GM19395 (cell line): Measurements from ENCODE around the gene CEACAM4.
"Not testable (repeated sequence)": the region's sequence is repeated elsewhere in the genome, so short reads cannot be mapped to it uniquely, and the experiment has no call there.

ENCODE experiments used
- ATAC-seq: cut with Tn5 transposase; IDR thresholded peaks from one replicate; pipeline ENCODE4 v1.9.1; 2021; ENCODE audit warnings: mild to moderate bottlenecking, moderate library complexity; ENCODE audit not compliant: unreplicated experiment

The CEACAM4 gene

DNA sequence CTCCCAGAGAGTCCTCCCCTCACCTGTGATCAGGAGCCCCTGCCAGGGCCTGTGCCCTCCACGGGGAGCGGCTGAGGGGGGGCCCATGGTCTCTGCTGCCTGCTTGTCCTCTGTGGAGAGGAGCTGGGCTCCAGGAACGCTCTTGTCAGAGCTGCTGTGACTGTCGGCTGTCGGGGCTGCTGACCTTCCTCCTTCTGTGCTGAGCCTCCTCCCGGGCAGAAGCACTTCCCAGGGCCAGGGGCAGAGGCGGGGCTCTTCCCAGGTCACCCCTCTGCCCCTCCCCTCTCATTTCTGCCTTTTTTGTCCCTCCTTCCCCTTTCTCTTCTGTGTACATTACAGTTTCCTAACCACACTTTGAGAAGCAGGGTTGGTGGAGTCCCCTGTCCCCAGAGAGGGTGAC lies at the start of gene CEACAM4:
Gene CEACAM4, minus strand, starts transcription at position 198 of the 400 bp plus-strand sequence. Its CDS starts 111 bp downstream, at position 87.
- no peak for ATAC-seq

DNA sequence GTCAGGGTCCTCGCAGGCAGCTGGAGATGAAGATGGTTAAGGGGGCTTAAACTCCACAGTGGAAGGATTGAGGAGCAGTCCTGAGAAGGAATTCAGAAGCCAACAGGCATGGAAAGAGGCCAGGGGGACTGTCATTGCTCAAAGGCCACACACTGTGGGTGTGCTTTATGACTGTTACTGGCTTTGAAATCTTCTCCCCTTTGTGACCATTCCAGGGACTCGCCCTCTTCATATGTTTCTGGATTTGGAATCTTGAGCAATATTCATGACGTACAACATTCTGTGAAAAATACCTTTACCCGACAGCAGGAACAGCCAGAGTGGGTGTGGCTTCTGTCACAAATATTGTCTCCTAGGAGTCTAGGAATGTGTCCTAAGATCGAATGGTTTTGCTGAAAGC lies 44.6 kb upstream of the CEACAM4 start:
- no peak for ATAC-seq

DNA sequence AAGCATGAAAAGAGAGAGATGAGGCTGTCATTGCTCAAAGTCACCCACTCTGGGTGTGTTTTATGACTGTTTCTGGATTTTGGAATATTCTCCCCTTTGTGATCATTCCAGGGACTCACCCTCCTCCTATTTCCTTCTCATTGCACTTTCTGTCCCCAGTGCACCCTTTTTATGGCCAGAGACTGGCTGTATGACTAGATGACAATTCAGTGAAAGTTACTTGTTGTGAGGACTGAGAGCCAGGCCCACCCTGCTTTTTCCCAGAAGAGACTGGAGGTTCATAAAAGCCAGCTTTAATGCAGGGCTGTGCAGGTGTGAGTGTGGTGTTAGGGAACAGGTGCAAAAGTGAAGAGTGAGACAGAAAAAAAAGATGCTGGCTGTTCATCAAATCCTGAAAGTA lies 43.9 kb upstream of the CEACAM4 start:
- ATAC-seq, result no peak

DNA sequence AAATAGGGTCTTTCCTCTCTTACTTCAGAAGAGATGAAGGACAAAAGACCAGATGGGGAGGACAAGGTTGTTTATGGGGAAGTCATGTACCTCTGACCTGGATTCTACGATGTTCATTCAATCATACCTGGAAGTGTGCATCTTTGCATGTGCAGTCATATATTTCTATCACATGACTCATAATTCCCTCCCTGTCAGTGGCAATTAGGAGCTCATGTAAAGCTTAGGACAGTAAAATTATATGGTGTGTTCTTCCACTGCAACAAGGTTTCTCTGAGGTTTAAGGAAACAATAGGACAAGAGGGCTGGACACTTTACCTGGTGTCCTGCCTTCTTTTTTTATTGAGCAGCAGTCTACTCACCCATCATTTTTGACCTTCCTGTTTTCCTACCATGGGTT lies 41.4 kb upstream of the CEACAM4 start:
- no peak for ATAC-seq

DNA sequence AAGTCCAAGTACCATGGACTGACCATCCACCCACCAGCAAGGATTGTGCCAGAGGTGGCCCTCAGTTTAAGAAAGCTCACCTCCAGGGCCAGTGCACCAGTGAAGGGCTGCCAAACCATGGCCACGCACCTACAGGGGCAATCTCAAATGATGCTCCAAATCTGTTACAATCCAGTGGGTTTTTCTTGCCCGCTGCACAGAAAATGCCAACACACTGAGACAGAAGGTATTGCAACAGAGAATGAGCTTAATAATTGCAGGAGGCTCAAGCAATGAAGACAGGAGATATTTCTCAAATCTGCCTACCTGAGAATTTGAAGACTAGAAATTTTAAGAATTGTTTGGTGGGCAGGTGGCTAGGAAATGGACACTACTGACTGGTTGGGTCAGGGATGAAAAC lies 39.2 kb upstream of the CEACAM4 start:
- no peak for ATAC-seq

DNA sequence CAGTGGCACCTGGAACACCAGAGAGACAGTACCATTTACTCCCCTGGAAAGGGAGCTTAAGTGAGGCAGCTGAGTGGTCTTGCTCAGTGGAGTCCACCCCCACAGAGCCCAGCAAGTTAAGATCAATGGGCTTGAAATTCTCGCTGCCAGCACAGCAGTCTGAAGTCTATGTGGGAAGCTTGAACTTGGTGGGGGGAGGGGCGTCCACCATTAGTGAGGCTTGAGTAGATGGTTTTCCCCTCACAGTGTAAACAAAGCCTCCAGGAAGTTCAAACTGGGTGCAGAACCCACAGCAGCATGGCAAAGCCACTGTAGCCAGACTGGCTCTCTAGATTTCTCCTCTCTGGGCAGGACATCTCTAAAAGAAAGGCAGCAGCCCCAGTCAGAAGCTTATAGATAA lies 30.3 kb upstream of the CEACAM4 start:
- no peak for ATAC-seq

DNA sequence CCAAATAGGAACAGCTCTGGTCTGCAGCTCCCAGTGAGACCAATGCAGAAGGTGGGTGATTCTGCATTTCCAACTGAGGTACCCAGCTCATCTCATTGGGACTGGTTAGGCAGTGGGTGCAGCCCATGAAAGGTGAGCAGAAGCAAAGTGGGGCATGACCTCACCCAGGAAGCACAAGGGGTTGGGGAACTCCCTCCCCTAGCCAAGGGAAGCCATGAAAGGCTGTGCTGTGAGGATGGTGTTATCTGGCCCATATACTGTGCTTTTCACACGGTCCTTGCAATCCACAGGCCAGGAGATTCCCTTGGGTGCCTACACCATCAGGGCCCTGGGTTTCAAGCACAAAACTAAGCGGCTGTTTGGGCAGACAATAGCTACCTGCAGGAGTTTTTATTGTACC lies 29.9 kb upstream of the CEACAM4 start:
- ATAC-seq, result not testable (repeated sequence)

DNA sequence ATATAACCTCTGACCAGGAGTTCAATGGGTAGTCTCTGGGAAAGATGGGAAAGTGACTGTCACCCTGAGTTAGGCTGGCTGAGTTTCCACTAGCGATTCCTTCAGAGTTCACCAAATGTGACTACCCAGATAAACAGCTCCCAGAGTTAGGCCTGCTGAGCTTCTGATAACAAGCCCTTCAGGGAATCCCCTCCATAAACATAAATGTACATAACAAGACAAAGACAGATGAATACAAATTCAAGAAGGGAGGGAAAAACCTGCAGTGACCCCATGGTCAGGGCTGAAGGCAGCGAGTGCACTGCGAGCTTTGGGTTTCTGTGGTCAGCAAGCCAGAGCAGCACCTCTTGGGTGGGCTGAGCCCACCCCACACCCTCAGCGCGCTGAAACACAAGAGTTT lies 25.4 kb upstream of the CEACAM4 start:
- ATAC-seq, result no peak

DNA sequence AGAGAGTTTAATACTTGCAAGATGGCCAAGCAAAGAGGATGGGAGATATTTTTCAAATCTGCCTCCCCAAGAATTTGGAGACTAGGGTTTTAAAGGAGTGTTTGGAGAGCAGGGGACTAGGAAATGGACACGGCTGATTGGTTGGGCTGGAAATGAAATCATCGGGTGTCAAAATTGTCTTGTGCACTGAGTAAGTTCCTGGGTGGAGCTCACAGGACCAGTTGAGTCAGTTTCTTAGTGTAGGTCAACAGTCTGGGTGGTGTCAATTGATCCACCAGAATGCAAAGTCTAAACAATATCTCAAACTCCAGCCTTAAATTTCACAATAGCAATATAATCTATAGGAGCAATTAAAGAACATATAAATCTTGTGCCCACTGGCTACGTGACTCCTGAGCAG lies 23.0 kb upstream of the CEACAM4 start:
- no peak for ATAC-seq

DNA sequence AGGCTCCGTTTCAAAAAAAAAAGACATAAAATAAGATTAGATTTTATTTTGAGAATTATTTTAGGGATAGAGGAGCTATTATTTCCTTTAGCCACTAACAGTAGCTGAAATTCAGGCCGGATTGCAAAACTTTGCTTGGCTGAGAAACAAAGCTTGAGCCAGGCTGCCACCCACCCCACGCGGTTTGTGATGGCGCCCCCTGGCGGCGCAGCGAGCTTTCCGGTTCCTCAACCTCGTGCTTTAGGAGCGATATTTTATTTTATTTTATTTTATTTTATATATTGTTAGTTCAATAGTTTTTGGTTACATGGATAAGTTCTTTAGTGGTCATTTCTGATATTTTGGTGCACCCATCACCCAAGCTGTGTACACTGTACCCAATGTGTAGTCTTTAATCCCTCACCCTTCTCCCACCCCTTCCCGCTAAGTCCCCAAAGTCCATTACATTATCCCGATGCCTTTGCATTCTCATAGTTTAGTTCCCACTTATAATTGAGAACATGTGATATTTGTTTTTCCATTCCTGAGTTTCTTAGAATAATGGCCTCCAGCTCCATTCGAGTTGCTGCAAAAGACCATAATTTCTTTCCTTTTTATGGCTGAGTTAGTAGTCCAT lies 19.8 kb upstream of the CEACAM4 start:
- ATAC-seq, result no peak

DNA sequence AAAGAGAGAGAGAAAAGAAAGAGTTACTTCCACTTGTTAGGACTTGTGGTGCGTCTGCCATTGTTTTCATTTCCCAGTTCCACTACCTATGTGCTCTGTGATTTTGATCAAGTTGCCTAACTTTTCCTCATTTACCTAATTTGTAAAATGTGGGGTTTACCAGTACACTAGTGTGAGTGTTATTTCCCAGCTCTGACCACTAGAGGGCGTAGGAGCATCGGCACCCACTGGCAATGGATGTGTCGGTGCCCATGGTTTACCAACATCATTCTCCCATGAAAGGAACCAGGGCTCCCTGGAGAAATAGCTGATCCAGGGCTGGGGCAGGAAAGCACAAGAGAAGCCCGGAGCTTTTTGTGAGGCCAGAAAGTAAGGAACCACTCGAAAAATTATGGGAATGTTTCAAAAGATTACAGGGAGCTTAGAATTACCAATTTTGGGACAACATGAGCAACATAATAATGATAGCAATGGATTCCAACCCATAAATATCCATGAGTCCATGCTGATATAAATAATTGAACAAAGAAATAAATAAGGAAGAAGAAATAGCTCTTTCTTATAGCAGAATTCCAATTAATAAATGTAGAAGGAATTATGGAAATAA lies 15.1 kb upstream of the CEACAM4 start:
- ATAC-seq, result no peak

DNA sequence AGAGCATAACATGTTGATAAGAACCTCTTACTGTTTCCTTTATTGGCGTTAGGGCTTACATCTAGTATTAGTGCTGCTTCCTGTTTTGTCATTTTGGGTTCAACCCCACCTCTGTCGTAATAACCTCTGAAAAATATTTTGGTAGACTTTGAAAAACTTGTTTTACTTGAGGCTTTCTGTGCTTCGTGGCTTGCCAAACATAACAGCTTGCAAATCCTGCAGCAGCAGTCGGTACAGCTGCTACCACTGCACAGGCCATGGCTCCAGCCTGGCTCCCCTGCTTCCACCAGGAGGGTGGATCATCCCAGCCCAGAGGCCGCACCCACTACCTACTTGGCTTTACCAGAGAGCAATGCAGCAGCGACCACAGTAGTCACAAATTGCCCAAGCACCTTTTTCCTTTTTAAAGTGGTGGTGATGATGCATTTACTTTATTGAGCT lies 11.8 kb upstream of the CEACAM4 start:
- no peak for ATAC-seq

DNA sequence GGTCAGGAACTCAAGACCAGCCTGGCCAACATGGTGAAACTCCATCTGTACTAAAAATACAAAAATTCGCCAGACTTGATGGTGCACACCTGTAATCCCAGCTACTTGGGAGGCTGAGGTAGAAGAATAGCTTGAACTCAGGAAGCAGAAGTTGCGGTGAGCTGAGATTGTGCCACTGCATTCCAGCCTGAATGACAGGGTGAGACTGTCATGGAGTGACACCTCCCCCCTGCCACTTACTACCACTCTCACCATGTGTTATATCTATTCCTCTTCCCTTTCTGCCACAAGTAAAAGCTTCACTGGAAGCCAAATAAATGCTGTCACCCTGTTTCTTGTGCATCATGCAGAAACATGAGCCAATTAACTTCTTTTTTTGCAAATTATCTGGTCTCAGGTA lies 10.6 kb upstream of the CEACAM4 start:
- no peak for ATAC-seq

DNA sequence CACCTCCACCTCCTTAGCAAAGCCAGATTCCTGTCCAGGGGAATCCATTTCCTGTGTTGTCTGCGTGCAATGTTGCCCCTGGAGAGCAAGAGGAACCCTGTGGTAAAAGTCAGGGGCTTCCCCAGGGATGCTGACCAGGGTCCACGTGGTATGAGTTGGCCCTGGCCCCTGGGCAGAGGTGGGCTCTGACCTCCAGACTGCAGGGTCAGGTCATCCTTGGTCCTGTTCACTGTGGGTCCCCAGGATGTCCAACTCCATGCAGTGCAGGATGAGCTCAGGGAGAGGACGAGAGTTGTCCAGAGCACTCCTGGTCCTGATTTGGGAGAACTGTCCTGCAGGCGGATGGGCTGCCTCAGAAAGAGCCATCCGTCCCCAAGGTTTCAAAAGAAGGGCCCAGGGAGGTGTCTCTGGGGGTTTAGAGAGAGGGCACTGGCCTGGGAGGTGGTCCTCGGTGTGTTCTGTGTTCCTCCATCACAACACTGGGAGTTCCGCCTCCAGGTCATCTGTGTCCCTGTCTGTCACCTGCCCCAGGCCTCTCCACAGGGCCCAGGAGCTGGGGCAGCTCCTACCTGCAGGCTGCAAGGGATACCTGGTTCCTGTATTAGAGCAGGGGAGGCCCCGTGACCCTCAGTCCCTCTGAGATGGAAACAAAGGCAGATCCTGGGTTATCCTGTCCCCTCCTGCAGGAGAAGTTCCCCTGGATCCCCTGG lies 1.2 kb upstream of the CEACAM4 start:
- ATAC-seq, result no peak

DNA sequence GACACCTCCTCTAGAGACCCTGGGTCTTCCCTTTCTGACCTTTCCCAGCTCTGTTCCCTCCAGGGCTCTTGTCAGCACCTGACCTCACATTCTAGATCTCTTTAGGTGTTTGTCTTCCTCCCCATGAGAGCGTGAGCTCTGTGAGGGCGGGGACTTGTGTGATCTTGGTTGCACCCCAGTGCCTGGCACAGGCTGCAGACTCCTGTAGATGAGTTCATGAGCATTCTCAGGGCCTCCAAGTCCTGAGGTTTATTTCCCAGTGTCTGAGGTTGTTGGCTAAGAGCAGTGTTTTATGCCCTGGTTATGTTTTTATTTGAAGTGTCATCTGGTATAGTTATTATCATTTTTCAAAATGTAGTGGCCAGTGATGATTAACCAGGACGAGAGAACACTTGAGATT lies 596 bp downstream of the CEACAM4 start:
- no peak for ATAC-seq

DNA sequence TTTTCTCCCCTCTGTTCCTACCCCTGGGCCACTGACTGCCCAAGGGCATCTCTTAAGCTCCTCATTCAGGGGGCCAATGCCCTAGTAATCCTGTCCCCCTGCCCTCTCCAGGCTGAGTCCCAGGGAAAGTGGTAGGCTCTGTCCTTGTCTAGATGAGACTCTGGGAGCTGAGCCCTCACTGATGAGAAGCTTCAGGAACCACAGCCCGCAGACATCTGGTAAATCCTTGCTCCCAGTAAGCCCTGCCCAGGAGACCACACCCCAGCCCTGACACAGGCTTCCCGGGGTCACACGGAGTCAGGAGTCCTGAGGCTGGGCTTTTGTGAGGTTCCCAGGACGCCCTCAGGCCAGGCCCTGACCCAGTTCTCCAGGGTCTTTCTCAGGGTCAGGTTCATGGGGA lies 1.9 kb downstream of the CEACAM4 start:
- ATAC-seq, result no peak

DNA sequence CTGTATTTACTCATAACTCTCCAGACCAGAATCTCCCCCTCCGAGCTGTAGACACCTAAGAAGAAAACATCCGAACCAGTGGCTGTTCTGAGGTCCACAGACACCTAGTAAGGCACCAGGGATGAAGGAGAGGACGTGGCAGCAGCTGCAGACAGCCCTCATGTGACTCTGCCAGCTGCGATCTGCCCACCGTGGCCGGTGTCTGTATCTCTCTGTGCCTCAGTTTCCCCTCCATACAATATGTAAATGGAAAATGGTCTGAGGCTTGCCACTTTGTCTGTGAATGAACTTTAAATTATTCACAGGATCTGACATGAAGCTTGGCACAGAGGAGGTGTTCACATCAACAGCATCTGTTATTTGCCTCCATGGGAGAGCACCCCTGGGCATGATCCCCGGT lies 2.4 kb downstream of the CEACAM4 start:
- ATAC-seq, result no peak

DNA sequence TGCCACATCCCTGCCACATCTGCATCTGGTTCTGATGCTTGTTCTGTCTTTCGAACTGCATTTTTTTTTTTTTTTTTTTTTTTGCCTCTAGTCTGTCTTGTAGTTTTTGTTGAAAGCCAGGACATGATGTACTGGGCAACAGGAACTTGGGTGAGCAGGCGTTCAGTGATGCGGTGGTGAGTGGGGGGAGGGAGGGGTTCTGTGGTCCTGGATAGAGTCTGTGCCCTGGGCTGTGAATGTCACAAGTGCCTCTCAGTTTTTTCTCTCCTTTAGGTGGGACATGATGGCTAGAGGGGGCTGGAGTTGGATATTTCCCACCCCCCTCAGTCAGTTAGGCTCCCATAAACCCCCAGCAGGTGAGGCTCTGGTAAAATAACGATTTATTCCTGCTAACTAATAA lies 3.5 kb downstream of the CEACAM4 start:
- ATAC-seq, result no peak

DNA sequence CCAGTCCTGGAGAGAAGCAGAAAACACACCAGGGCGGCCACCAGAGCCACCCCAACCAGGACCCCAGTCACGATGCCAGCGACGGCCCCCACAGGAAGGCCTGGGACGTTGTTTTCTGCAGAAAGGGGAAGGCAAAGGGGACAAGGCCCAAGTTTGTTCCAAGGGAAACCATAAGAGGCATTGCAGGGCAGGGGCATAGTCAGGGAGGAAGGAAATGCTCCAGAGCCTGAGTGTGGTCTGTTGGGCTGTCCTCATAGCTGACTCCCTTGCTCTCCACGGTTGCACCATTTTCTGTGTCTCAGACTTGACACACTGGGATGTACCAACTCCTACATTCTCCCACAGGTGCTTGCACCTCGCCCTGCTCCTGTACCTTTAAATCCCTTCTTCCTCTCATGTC lies 5.2 kb downstream of the CEACAM4 start:
- no peak for ATAC-seq

DNA sequence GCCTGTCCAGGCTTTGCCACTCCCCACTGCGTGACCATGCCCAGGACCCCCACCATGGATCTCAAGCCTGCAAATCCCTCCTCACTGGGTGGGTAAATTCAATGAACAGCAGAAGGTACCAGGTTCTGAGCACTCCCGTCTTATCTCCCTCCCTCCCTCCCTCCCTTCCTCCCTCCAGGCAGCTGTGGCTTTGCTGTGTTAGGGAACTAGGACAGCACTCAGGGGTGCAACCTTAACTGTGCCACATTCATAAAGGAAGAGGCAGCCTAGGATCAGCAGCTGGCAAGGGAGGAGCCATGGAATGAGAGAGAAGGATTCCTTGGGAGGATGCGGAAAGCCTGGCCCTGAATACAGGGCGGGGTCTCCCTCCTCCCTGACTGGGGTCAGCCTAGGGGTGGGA lies 5.6 kb downstream of the CEACAM4 start:
- no peak for ATAC-seq

DNA sequence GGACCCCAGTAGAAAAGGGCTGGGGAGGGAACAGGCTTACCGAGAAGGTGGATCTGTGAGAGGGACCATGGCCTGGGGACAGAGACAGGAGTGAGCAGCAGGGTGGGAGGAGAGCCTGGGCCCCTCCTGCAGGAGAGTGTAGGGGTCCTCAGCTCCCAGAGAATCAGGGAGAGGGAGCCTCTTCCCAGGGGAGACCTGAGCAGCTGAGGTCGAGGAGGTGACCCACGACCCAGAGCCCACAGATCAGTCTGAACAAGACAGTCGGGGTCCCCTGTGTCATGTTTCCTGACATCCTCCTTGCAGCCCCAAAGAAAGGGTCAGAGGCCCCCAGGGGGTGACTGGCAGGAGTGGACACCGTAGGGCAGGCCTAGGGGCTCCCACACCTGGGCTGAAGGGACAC lies 6.7 kb downstream of the CEACAM4 start:
- no peak for ATAC-seq

DNA sequence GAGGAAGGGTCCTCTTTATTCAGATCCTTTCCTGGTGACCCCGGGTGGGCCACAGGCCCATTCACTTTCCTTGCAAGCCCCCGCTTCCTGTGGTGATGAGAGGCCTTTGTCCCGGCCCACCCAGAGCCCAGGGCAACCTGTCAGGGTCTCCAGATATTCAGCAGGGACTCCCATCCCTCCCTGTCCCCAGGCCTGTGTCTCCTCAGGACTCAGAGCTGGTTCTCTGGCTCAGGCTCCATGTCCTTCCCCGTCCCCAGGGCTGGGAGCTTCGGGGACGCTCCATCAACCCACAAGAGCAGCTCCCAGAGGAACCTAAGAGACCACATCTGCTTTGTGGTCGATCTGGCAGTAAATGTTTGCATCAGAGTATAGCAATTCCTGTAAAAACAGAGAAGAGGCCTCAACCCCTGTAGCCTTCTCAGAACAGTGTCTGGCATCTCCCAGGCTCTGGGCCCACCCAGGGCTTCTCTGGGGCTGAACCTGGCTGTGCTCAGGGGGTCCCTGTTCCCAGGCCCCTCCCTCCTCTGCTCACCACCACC lies 7.8 kb downstream of the CEACAM4 start:
- no peak for ATAC-seq
